NCI-H460 (cell line): ENCODE data around the gene OR5H14. TPM values are rescaled to one million over a fixed set of nuclear protein-coding genes. Genes with fewer than 3 reads are reported as not detected.
"Not testable (repeated sequence)": the region's sequence is repeated elsewhere in the genome, so short reads cannot be mapped to it uniquely, and the experiment has no call there.

Experiments used
- DNase-seq: peaks from one replicate; pipeline ENCODE4 v3.0.0-alpha.2; 2016; ENCODE audit warnings: low read depth; ENCODE audit errors: extremely low read depth
- total RNA-seq: library from RNA; depleted of rRNA; stranded (reverse); fragments of >200 nt; shearing (Covaris generic); gene quantifications from 2 replicates; pipeline ENCODE4 v1.2.3, GENCODE V29; 2014; rRNA removed

The OR5H14 gene
- total RNA-seq, 1 experiment from 2014 or later: not detected

DNA sequence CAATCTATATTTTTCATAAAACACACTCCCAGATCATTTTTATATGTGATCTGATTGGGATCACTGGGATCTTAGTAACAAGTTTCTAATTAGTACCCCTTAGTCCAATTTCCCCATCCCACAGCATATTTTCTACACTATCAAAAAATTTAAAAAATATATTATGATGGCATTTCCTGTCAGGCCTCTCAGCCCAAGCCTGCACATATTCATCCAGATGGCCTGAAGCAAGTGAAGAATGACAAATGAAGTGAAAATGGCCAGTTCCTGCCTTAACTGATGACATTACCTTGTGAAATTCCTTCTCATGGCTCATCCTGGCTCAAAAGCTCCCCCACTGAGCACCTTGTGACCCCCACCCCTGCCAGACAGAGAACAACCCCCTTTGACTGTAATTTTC is 43.6 kb downstream of the OR5H14 start:
- DNase-seq: not testable (repeated sequence)

GRCh38 chr3:98196293-98196692 is 49.0 kb downstream of the OR5H14 start:
- DNase-seq: not testable (repeated sequence)

DNA sequence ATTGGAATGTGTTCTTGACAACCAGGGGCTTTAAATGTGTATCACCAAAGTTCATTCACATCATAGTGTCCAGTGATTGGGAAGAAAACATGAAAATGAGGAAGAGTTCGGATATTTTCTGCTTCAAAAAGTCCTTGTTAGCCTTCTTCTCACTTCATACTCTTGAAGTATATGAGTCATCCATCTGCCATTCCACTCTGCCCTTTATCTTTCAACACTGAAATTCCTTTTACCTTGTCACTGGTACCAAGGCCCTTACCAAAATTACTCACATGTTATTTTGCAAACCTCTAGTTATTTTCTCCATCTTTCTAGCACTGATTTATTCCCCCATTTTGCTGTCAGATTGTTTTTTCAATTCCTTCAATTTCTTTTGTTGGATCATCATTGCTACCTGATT is 51.7 kb downstream of the OR5H14 start:
- no peak for DNase-seq

Other genes starting within 250 kb of the OR5H14 start
- gene RIOX2, start 175.0 kb upstream of the OR5H14 start, total RNA-seq: 36.9 and 43.4 TPM in 2 replicates
- gene GABRR3, start 112.2 kb upstream of the OR5H14 start, total RNA-seq: not detected in 2 replicates
- not detected in 2 replicates for gene OR5AC2, start 60.3 kb upstream of the OR5H14 start, total RNA-seq
- gene OR5H1, start 16.8 kb upstream of the OR5H14 start, total RNA-seq: not detected in 2 replicates
- gene OR5H15, start 19.2 kb downstream of the OR5H14 start, total RNA-seq: not detected in 2 replicates
- gene OR5H6, start 116.8 kb downstream of the OR5H14 start, total RNA-seq: not detected in 2 replicates
- not detected in 2 replicates for gene OR5H2, start 135.0 kb downstream of the OR5H14 start, total RNA-seq
- not detected in 2 replicates for gene OR5K4, start 206.4 kb downstream of the OR5H14 start, total RNA-seq
- gene OR5K3, start 243.2 kb downstream of the OR5H14 start, total RNA-seq: not detected in 2 replicates